Naive thymus-derived CD4-positive, alpha-beta T cell (primary cell): ENCODE measurements around the gene RBM17. TPM values are rescaled to one million over a fixed set of nuclear protein-coding genes. Genes with fewer than 3 reads are reported as not detected.
"Not testable (repeated sequence)": the region's sequence is repeated elsewhere in the genome, so short reads cannot be mapped to it uniquely, and the experiment has no call there.

Source experiments
- ATAC-seq: fragments of 150-1000 bp; cut with Tn5 transposase; 2 replicates; pipeline ENCODE4 v1.10.0; 2021; ENCODE audit warnings: mild to moderate bottlenecking, moderate library complexity
- CTCF ChIA-PET: fragments of 350-600 bp; sonication (Branson Sonifier 250); formaldehyde crosslinking; loops from one replicate; lab custom pipeline; 2021; ENCODE audit warnings: antibody characterized with exemption; lab: Charles Lee
- POLR2A ChIA-PET: fragments of 350-600 bp; sonication (Branson Sonifier 250); formaldehyde crosslinking; loops from one replicate; lab custom pipeline; 2021; ENCODE audit warnings: antibody characterized with exemption, inconsistent platforms; lab: Charles Lee
- DNase-seq, 9 donors: peaks; one replicate each; pipeline versions ENCODE4 v3.0.0 to v3.0.0-alpha.2; 2020 to 2022; ENCODE audit warnings: mixed read lengths in 1 of 9
- H3K27ac ChIP-seq: one replicate; pipeline ENCODE4 v1.7.0; 2013; ENCODE audit warnings: mild to moderate bottlenecking, low read depth, low read length, moderate library complexity
- H3K27me3 ChIP-seq, 2 donors: one replicate each; pipeline ENCODE4 v1.7.0; 2013; ENCODE audit warnings: low read length in 2 of 2, mild to moderate bottlenecking in 2 of 2, moderate library complexity in 2 of 2; ENCODE audit not compliant: control insufficient read depth in 2 of 2, insufficient read depth in 2 of 2
- H3K36me3 ChIP-seq, 3 experiments: 1 replicate in 2 of 3; 2 replicates in 1 of 3; pipeline ENCODE4 v1.7.0; 2013; ENCODE audit warnings: low read length in 3 of 3, mild to moderate bottlenecking in 3 of 3, moderate library complexity in 1 of 3; ENCODE audit not compliant: insufficient read depth in 3 of 3, control insufficient read depth in 2 of 3
- H3K4me1 ChIP-seq, 2 donors: one replicate each; pipeline ENCODE4 v1.7.0; 2013; ENCODE audit warnings: low read length in 2 of 2, mild to moderate bottlenecking in 2 of 2, moderate library complexity in 1 of 2; ENCODE audit not compliant: control insufficient read depth in 2 of 2, insufficient read depth in 2 of 2
- H3K4me3 ChIP-seq: 2 replicates; pipeline ENCODE4 v1.7.0; 2013; ENCODE audit warnings: mild to moderate bottlenecking, low read length
- H3K9me3 ChIP-seq, 3 experiments: 1 replicate in 2 of 3; 2 replicates in 1 of 3; pipeline ENCODE4 v1.7.0; 2013; ENCODE audit warnings: low read length in 3 of 3; ENCODE audit not compliant: control insufficient read depth in 2 of 3
- H3K27ac Mint-ChIP-seq, 9 donors: one replicate each; pipeline ENCODE4 v1.8.0; 2020 to 2022; ENCODE audit warnings: mixed read lengths in 9 of 9, mild to moderate bottlenecking in 8 of 9, moderate library complexity in 5 of 9, inconsistent platforms in 2 of 9
- H3K27me3 Mint-ChIP-seq, 5 donors: one replicate each; pipeline ENCODE4 v1.8.0; 2021 to 2022; ENCODE audit warnings: mixed read lengths in 5 of 5, mild to moderate bottlenecking in 1 of 5
- H3K36me3 Mint-ChIP-seq, 5 donors: one replicate each; pipeline ENCODE4 v1.8.0; 2020 to 2022; ENCODE audit warnings: mixed read lengths in 5 of 5, mild to moderate bottlenecking in 3 of 5, inconsistent platforms in 1 of 5
- H3K4me1 Mint-ChIP-seq, 7 donors: one replicate each; pipeline ENCODE4 v1.8.0; 2020 to 2022; ENCODE audit warnings: mixed read lengths in 7 of 7, mild to moderate bottlenecking in 3 of 7, inconsistent platforms in 1 of 7
- H3K4me3 Mint-ChIP-seq, 10 donors: one replicate each; pipeline ENCODE4 v1.8.0; 2020 to 2022; ENCODE audit warnings: mild to moderate bottlenecking in 10 of 10, mixed read lengths in 10 of 10, moderate library complexity in 6 of 10, inconsistent platforms in 2 of 10
- H3K9me3 Mint-ChIP-seq, 11 donors: one replicate each; pipeline ENCODE4 v1.8.0; 2020 to 2022; ENCODE audit warnings: mixed read lengths in 11 of 11, mild to moderate bottlenecking in 4 of 11, inconsistent platforms in 1 of 11, moderate library complexity in 1 of 11
- intact Hi-C, 2 donors: fragments of 100-400 bp; cut with micrococcal nuclease; formaldehyde crosslinking; loops; one replicate each; pipeline ENCODE4 v1.15.1; 2023
- polyA plus RNA-seq, 2 donors: library from polyadenylated mRNA; unstranded; fragments of 300-500 nt; fragmentation: Illumina TruSeq; gene quantifications; one replicate each; pipeline ENCODE4 v1.2.3, GENCODE V29; 2021
- total RNA-seq, 6 experiments: library from RNA in 5 of 6; stranded (reverse) in 5 of 6; gene quantifications; 1 replicate in 5 of 6; 2 replicates in 1 of 6; pipeline ENCODE4 v1.2.3 and lab custom pipeline; 2021 to 2026

RBM17 gene
- total and polyA plus RNA-seq, 7 experiments from 2014 or later: 66.6 to 158 (median 121) TPM

DNA sequence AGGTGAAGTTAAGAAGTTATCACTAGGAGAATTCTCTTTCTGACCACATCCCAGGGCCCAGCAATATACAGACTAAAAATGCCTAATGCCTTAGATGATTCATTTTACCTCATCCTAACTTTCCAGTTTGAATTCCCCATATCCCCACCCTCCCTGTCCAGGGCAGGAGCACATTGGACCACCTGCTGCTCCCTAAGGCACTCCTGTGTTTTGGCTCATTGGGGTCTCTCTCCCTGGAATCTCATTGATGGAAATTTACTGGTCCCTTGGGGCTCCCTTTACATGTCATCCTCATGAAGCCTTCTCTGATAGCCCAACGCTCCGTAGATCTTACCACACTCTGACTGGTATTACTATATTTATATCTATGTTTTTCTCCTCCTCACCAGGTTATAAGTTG lies 29.3 kb upstream of the RBM17 start:
- Mint-ChIP-seq H3K9me3 (peaks cover 0 to 4% (median 0%) of the 10 kb centered on the region in 11 donors), H3K4me3 (peak overlapping the region in 3 of 10 donors; percentile 1 to 91 (median 23)), H3K36me3 (peaks cover 0 to 54% (median 0%) of the 10 kb centered on the region in 5 donors), H3K27ac (peak overlapping the region in 5 of 9 donors; percentile 21 to 85 (median 33)), H3K4me1 (peaks cover 35 to 77% (median 71%) of the 10 kb centered on the region in 7 donors), H3K27me3 (no peaks in the 10 kb centered on the region)
- CTCF ChIA-PET: no interaction called here
- ATAC-seq (no peak), DNase-seq (peak in 1 of 9 donors; percentile 21)
- Histone ChIP-seq H3K9me3 (no peaks in the 10 kb centered on the region), H3K4me3 (no peak overlapping the region), H3K4me1 (peaks cover 16 to 26% of the 10 kb centered on the region in 2 donors), H3K36me3 (no peaks in the 10 kb centered on the region), H3K27ac (no peak overlapping the region), H3K27me3 (no peaks in the 10 kb centered on the region)
- POLR2A ChIA-PET: interaction anchor here (1.3 kb wide), 1 partner anchor 8 kb away, joined by 5 read pairs; no protein-coding TSS in a partner anchor
- intact Hi-C loops: loop anchor here in 1 of 2 donors (1.0 to 10.0 kb wide), 3 partner anchors 9 to 375 kb away; partner anchors contain the start of genes GDI2 and TASOR2

GRCh38 chr10:6061056-6061455 lies 27.8 kb upstream of the RBM17 start:
- Mint-ChIP-seq H3K4me1 (peaks cover 41 to 82% (median 70%) of the 10 kb centered on the region in 7 donors), H3K27me3 (no peaks in the 10 kb centered on the region), H3K9me3 (peaks cover 0 to 4% (median 0%) of the 10 kb centered on the region in 11 donors), H3K4me3 (peak overlapping the region in 7 of 10 donors; percentile 42 to 91 (median 86)), H3K36me3 (peaks cover 0 to 50% (median 0%) of the 10 kb centered on the region in 5 donors), H3K27ac (peak overlapping the region in 5 of 9 donors; percentile 25 to 87 (median 81))
- no peaks in the 10 kb centered on the region for H3K27me3 ChIP-seq
- H3K36me3 ChIP-seq: no peaks in the 10 kb centered on the region
- DNase-seq (peak in 1 of 9 donors; percentile 27), ATAC-seq (no peak)
- peak overlapping the region; percentile 54 for H3K4me3 ChIP-seq
- intact Hi-C loops: no loop called here
- ChIA-PET CTCF (interaction anchor here (1.9 to 3.1 kb wide), 2 partner anchors 10 to 25 kb away, joined by 7 to 10 read pairs; no protein-coding TSS in a partner anchor), POLR2A (interaction anchor here (0.7 to 2.4 kb wide), 4 partner anchors 10 to 47 kb away, joined by 3 to 13 read pairs (median 6); no protein-coding TSS in a partner anchor)
- H3K9me3 ChIP-seq: no peaks in the 10 kb centered on the region
- H3K27ac ChIP-seq: no peak overlapping the region
- H3K4me1 ChIP-seq: peaks cover 16 to 26% of the 10 kb centered on the region in 2 donors

GRCh38 chr10:6062101-6062771 lies 26.6 kb upstream of the RBM17 start, which contains the start of gene IL2RA:
Gene IL2RA (minus strand): TSS chr10:6062367. CDS start chr10:6062151, 216 bp downstream.
- H3K4me1 Mint-ChIP-seq: peaks cover 43 to 82% (median 71%) of the 10 kb centered on the region in 7 donors
- peaks cover 0 to 45% (median 0%) of the 10 kb centered on the region in 5 donors for H3K36me3 Mint-ChIP-seq
- ATAC-seq (peak; percentile 92), DNase-seq (peak in 8 of 9 donors; percentile 57 to 79 (median 74))
- peak within 1 kb of the TSS; percentile 70 for H3K27ac ChIP-seq
- peak within 1 kb of the TSS; percentile 75 to 94 (median 85) for H3K27ac Mint-ChIP-seq
- H3K9me3 Mint-ChIP-seq: peaks cover 0 to 4% (median 0%) of the 10 kb centered on the region in 11 donors
- intact Hi-C loops: loop anchor here (1.0 kb wide), 6 partner anchors 9 to 48 kb away; no protein-coding TSS in a partner anchor
- CTCF ChIA-PET: interaction anchor here (0.5 to 3.1 kb wide), 3 partner anchors 11 to 46 kb away, joined by 3 to 10 read pairs (median 7); no protein-coding TSS in a partner anchor
- no peaks in the 10 kb centered on the region for H3K27me3 Mint-ChIP-seq
- H3K4me3 ChIP-seq: peak within 1 kb of the TSS; percentile 54
- POLR2A ChIA-PET: interaction anchor here (0.7 to 2.4 kb wide), 9 partner anchors 9 to 360 kb away, joined by 3 to 13 read pairs (median 4); no protein-coding TSS in a partner anchor
- H3K9me3 ChIP-seq: no peaks in the 10 kb centered on the region
- H3K4me1 ChIP-seq: peaks cover 16 to 27% of the 10 kb centered on the region in 2 donors
- H3K27me3 ChIP-seq: no peaks in the 10 kb centered on the region
- H3K36me3 ChIP-seq: no peaks in the 10 kb centered on the region
- peak within 1 kb of the TSS; percentile 77 to 91 (median 86) for H3K4me3 Mint-ChIP-seq

- peak overlapping the region in 3 of 9 donors; percentile 8 to 17 (median 14) for H3K27ac Mint-ChIP-seq
- H3K36me3 ChIP-seq: no peaks in the 10 kb centered on the region
- H3K9me3 ChIP-seq: no peaks in the 10 kb centered on the region
- peaks cover 0 to 31% (median 0%) of the 10 kb centered on the region in 5 donors for H3K36me3 Mint-ChIP-seq
- ATAC-seq (no peak), DNase-seq (no peak)
- H3K27ac ChIP-seq: no peak overlapping the region
- POLR2A ChIA-PET: interaction anchor here (1.8 kb wide), 1 partner anchor 12 kb away, joined by 7 read pairs; no protein-coding TSS in a partner anchor
- no peaks in the 10 kb centered on the region for H3K27me3 Mint-ChIP-seq
- H3K4me3 ChIP-seq: no peak overlapping the region
- CTCF ChIA-PET: interaction anchor here (3.1 kb wide), 1 partner anchor 13 kb away, joined by 7 read pairs; no protein-coding TSS in a partner anchor
- intact Hi-C loops: no loop called here
- H3K4me1 Mint-ChIP-seq: peaks cover 41 to 82% (median 76%) of the 10 kb centered on the region in 7 donors
- H3K9me3 Mint-ChIP-seq: peaks cover 0 to 4% (median 0%) of the 10 kb centered on the region in 11 donors
- no peaks in the 10 kb centered on the region for H3K27me3 ChIP-seq
- peaks cover 16 to 43% of the 10 kb centered on the region in 2 donors for H3K4me1 ChIP-seq
- no peak overlapping the region for H3K4me3 Mint-ChIP-seq
These were observed 24.7 kb upstream of the RBM17 start for GRCh38 chr10:6064119-6064518.

DNA sequence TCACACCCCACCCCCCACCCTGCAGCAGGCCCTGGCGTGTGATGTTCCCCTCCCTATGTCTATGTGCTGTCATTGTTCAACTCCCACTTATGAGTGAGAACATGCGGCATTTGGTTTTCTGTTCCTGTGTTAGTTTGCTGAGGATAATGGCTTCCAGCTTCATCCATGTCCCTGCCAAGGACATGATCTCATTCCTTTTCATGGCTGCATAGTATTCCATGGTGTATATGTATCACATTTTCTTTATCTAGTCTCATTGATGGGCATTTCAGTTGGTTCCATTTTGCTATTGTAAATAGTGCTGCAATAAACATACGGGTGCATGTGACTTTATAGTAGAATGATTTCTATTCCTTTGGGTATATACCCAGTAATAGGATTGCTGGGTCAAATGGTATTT lies 24.1 kb upstream of the RBM17 start:
- ATAC-seq, H3K4me3 ChIP-seq, H3K27me3 Mint-ChIP-seq, H3K9me3 ChIP-seq, H3K27me3 ChIP-seq, H3K36me3 ChIP-seq, DNase-seq, intact Hi-C loops, CTCF ChIA-PET, H3K9me3 Mint-ChIP-seq, H3K27ac ChIP-seq: not testable (repeated sequence)
- H3K4me1 ChIP-seq: peaks cover 16 to 43% of the 10 kb centered on the region in 2 donors
- POLR2A ChIA-PET: interaction anchor here (1.8 kb wide), 1 partner anchor 13 kb away, joined by 7 read pairs; no protein-coding TSS in a partner anchor
- Mint-ChIP-seq H3K27ac (peak overlapping the region in 3 of 9 donors; percentile 31 to 86 (median 38)), H3K36me3 (peaks cover 0 to 25% (median 0%) of the 10 kb centered on the region in 5 donors), H3K4me3 (peak overlapping the region in 1 of 10 donors; percentile 31), H3K4me1 (peaks cover 39 to 82% (median 76%) of the 10 kb centered on the region in 7 donors)

GRCh38 chr10:6065406-6065805 lies 23.4 kb upstream of the RBM17 start:
- ChIA-PET CTCF (no interaction called here), POLR2A (interaction anchor here (1.2 kb wide), 1 partner anchor 19 kb away, joined by 3 read pairs; no protein-coding TSS in a partner anchor)
- no peak for ATAC-seq
- no peaks in the 10 kb centered on the region for H3K27me3 Mint-ChIP-seq
- H3K36me3 Mint-ChIP-seq: peaks cover 0 to 22% (median 0%) of the 10 kb centered on the region in 5 donors
- peak in 1 of 9 donors; percentile 24 for DNase-seq
- Histone ChIP-seq H3K36me3 (no peaks in the 10 kb centered on the region), H3K4me1 (peaks cover 16 to 45% of the 10 kb centered on the region in 2 donors), H3K9me3 (no peaks in the 10 kb centered on the region), H3K4me3 (no peak overlapping the region), H3K27ac (no peak overlapping the region), H3K27me3 (no peaks in the 10 kb centered on the region)
- H3K4me1 Mint-ChIP-seq: peaks cover 40 to 82% (median 78%) of the 10 kb centered on the region in 7 donors
- peaks cover 0 to 4% (median 0%) of the 10 kb centered on the region in 11 donors for H3K9me3 Mint-ChIP-seq
- intact Hi-C loops: no loop called here
- peak overlapping the region in 2 of 9 donors; percentile 1 to 86 for H3K27ac Mint-ChIP-seq
- H3K4me3 Mint-ChIP-seq: peak overlapping the region in 1 of 10 donors; percentile 31
